SU-DHL-6 (cell line): ENCODE measurements around the gene PEX6.

ENCODE experiments used
- H2AFZ ChIP-seq: fragments of 200-600 bp; sonication (generic); 2 replicates; pipeline ENCODE4 v1.6.1; 2014; ENCODE audit warnings: low read depth, mild to moderate bottlenecking, moderate library complexity, mixed read lengths, antibody characterized with exemption, low read length; ENCODE audit not compliant: severe bottlenecking
- H3F3A ChIP-seq: fragments of 200-600 bp; shearing (Covaris generic); 2 replicates; pipeline ENCODE4 v1.6.0; 2016; ENCODE audit warnings: antibody characterized with exemption, mild to moderate bottlenecking; ENCODE audit not compliant: insufficient read depth
- H3K27ac ChIP-seq: fragments of 200-600 bp; sonication (generic); 2 replicates; pipeline ENCODE4 v1.5.1; 2016; ENCODE audit warnings: low read depth, mild to moderate bottlenecking, low read length, moderate library complexity, mixed read lengths
- H3K27me3 ChIP-seq: fragments of 200-600 bp; sonication (generic), shearing (Covaris generic); 2 replicates; pipeline ENCODE4 v1.6.0; 2014; ENCODE audit warnings: mild to moderate bottlenecking, low read length
- H3K36me3 ChIP-seq: fragments of 200-600 bp; sonication (generic); 2 replicates; pipeline ENCODE4 v1.6.1; 2014; ENCODE audit warnings: mild to moderate bottlenecking, low read length, mixed read lengths
- H3K4me2 ChIP-seq: fragments of 300-600, 200-600 bp; shearing (Covaris generic), sonication (generic); 2 replicates; pipeline ENCODE4 v1.6.0; 2014; ENCODE audit warnings: low read length, low read depth, mild to moderate bottlenecking; ENCODE audit not compliant: poor library complexity, severe bottlenecking
- H3K4me3 ChIP-seq: fragments of 200-600 bp; sonication (generic); 2 replicates; pipeline ENCODE4 v1.5.1; 2014; ENCODE audit warnings: antibody characterized with exemption, low read length, mild to moderate bottlenecking, mixed read lengths; ENCODE audit not compliant: insufficient read depth, poor library complexity, severe bottlenecking
- H3K79me2 ChIP-seq: fragments of 200-600 bp; sonication (generic); 2 replicates; pipeline ENCODE4 v1.6.1; 2014; ENCODE audit warnings: mild to moderate bottlenecking, low read length, moderate library complexity; ENCODE audit not compliant: insufficient read depth
- H3K9ac ChIP-seq: fragments of 200-600 bp; sonication (generic); 2 replicates; pipeline ENCODE4 v1.7.0; 2014; ENCODE audit warnings: mild to moderate bottlenecking, low read length
- H3K9me2 ChIP-seq: fragments of 200-600 bp; sonication (generic); replicated peaks from 2 replicates; pipeline ENCODE4 v1.6.1; 2014; ENCODE audit warnings: low read length; ENCODE audit not compliant: insufficient read depth
- H3K9me3 ChIP-seq: fragments of 200-600 bp; sonication (generic); 2 replicates; pipeline ENCODE4 v1.6.1; 2014; ENCODE audit warnings: low read length, mixed read lengths; ENCODE audit not compliant: insufficient read depth
- H4K20me1 ChIP-seq: fragments of 200-600 bp; sonication (generic); 2 replicates; pipeline ENCODE4 v1.6.1; 2014; ENCODE audit warnings: low read depth, mild to moderate bottlenecking, antibody characterized with exemption, low read length, moderate library complexity, mixed read lengths
- EZH2phosphoT487 ChIP-seq: fragments of 200-600 bp; sonication (generic), shearing (Covaris generic); conservative IDR thresholded peaks from 2 replicates; pipeline ENCODE4 v1.6.1; 2018; ENCODE audit warnings: mild to moderate bottlenecking, antibody characterized with exemption, low read length, moderate library complexity, mixed read lengths
- TF ChIP-seq, protein P1 (sequence below): fragments of 200-600 bp; sonication (generic); IDR thresholded peaks from one replicate; pipeline ENCODE4 v1.5.1; 2017; ENCODE audit warnings: antibody characterized with exemption, mild to moderate bottlenecking, low read length, moderate library complexity; ENCODE audit not compliant: insufficient read depth, poor library complexity, severe bottlenecking

The PEX6 gene

DNA sequence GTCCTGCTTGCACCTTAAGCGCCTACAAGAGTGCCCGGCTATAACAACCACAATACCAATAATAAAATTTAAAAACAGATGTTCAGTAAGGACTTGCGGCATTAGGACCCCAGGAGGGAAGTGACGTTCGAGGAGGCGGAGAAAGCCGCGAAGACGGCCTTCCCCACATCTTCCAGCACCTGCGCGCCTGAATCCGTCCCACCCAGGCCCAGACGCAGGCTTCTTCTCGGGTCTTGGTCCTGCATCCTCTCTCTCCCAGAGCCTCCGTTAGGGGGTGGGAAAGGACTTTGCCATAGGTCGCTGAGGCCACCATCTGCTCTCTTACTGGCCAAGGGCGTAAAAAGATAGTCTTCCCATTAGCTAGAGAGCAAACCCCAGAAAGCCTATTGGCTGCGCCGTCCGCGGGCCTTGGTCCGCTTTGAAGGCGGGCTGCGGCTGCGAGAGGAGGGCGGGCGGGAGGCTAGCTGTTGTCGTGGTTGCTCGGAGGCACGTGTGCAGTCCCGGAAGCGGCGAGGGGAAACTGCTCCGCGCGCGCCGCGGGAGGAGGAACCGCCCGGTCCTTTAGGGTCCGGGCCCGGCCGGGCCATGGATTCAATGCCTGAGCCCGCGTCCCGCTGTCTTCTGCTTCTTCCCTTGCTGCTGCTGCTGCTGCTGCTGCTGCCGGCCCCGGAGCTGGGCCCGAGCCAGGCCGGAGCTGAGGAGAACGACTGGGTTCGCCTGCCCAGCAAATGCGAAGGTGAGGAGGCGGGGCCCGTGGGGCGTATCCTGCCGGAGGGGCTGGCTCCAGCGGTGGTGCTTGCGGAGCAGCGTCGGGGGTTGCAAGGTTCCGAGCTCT, 49.8 kb downstream of the PEX6 start, which contains the start of gene CNPY3:
Gene CNPY3 (plus strand): TSS at position 495 of the 835 bp plus-strand sequence. CDS start 91 bp downstream, at position 586.
- H3K9me2 ChIP-seq = no peaks in the 10 kb centered on the region
- H3F3A ChIP-seq = peaks cover 22% of the 10 kb centered on the region
- H4K20me1 ChIP-seq = no peaks in the 10 kb centered on the region
- peak within 1 kb of the TSS; percentile 82 for H2AFZ ChIP-seq
- peak within 1 kb of the TSS; percentile 92 for H3K27ac ChIP-seq
- H3K4me3 ChIP-seq = peak within 1 kb of the TSS; percentile 62
- peak within 1 kb of the TSS; percentile 76 for H3K9ac ChIP-seq
- H3K27me3 ChIP-seq = no peaks in the 10 kb centered on the region
- H3K4me2 ChIP-seq = peak within 1 kb of the TSS; percentile 73
- H3K79me2 ChIP-seq = peaks cover 42% of the 10 kb centered on the region
- no peaks in the 10 kb centered on the region for H3K9me3 ChIP-seq
- no peak for TF ChIP-seq EZH2phosphoT487
- H3K36me3 ChIP-seq = 0 out of 2 replicates have a peak, but pooled peaks cover 4% of the 10 kb centered on the region

DNA sequence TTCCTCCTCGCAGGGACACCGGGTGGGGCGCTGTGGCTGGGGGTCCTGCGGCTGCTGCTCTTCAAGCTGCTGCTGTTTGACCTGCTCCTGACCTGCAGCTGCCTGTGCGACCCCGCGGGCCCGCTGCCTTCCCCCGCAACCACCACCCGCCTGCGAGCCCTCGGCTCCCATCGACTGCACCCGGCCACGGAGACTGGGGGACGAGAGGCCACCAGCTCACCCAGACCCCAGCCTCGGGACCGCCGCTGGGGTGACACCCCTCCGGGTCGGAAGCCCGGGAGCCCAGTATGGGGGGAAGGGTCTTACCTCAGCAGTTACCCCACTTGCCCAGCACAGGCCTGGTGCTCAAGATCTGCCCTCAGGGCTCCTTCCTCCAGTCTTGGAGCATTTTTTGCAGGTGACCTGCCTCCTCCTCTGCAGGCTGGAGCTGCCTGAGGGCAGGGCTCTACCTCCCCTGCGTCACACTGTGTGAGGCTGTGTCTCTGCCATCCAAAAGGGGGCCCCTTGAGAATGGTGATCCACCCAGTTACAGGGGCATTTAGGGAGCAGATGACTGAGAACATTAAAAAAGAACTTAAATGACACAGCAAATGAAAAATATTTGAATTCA, 53.6 kb downstream of the PEX6 start:
- no peak overlapping the region for H3K9ac ChIP-seq
- no peaks in the 10 kb centered on the region for H3K9me2 ChIP-seq
- no peaks in the 10 kb centered on the region for H3K9me3 ChIP-seq
- no peak overlapping the region for H3K27ac ChIP-seq
- H3K36me3 ChIP-seq = no peaks in the 10 kb centered on the region
- peaks cover 4% of the 10 kb centered on the region for H3K79me2 ChIP-seq
- H3F3A ChIP-seq = peaks cover 18% of the 10 kb centered on the region
- no peak overlapping the region for H3K4me2 ChIP-seq
- TF ChIP-seq, protein P1, sequence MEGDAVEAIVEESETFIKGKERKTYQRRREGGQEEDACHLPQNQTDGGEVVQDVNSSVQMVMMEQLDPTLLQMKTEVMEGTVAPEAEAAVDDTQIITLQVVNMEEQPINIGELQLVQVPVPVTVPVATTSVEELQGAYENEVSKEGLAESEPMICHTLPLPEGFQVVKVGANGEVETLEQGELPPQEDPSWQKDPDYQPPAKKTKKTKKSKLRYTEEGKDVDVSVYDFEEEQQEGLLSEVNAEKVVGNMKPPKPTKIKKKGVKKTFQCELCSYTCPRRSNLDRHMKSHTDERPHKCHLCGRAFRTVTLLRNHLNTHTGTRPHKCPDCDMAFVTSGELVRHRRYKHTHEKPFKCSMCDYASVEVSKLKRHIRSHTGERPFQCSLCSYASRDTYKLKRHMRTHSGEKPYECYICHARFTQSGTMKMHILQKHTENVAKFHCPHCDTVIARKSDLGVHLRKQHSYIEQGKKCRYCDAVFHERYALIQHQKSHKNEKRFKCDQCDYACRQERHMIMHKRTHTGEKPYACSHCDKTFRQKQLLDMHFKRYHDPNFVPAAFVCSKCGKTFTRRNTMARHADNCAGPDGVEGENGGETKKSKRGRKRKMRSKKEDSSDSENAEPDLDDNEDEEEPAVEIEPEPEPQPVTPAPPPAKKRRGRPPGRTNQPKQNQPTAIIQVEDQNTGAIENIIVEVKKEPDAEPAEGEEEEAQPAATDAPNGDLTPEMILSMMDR = no peak
- TF ChIP-seq EZH2phosphoT487 = no peak
- H3K27me3 ChIP-seq = no peaks in the 10 kb centered on the region
- no peak overlapping the region for H2AFZ ChIP-seq
- H4K20me1 ChIP-seq = no peaks in the 10 kb centered on the region
- no peak overlapping the region for H3K4me3 ChIP-seq

DNA sequence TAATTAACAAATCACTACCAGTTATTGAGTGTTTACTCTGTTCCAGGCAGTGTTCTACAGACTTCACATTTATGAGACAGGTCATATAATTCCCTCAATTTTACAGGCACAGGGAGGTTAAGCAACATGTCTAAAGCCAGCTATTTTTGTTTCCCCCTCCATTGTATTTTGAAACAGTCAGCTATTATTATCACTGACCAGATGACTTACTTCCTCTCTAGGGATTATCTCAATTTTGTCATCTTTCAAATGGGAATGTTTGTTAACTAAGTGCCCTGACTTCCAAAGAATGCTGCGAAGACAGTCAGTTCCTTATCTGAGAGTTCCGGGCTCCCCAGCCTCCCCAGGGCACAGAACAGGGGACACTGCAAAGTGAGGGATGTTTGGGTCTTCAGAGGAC, 55.3 kb downstream of the PEX6 start:
- Histone ChIP-seq H3K4me3 (no peak overlapping the region), H3K27ac (no peak overlapping the region), H3K9me2 (no peaks in the 10 kb centered on the region), H3K9ac (no peak overlapping the region), H4K20me1 (no peaks in the 10 kb centered on the region), H3K4me2 (no peak overlapping the region), H3K36me3 (no peaks in the 10 kb centered on the region), H3K27me3 (no peaks in the 10 kb centered on the region), H3K79me2 (no peaks in the 10 kb centered on the region), H3K9me3 (no peaks in the 10 kb centered on the region), H2AFZ (no peak overlapping the region), H3F3A (peaks cover 5% of the 10 kb centered on the region)
- TF ChIP-seq EZH2phosphoT487 = no peak
- TF ChIP-seq, protein P1 = no peak

DNA sequence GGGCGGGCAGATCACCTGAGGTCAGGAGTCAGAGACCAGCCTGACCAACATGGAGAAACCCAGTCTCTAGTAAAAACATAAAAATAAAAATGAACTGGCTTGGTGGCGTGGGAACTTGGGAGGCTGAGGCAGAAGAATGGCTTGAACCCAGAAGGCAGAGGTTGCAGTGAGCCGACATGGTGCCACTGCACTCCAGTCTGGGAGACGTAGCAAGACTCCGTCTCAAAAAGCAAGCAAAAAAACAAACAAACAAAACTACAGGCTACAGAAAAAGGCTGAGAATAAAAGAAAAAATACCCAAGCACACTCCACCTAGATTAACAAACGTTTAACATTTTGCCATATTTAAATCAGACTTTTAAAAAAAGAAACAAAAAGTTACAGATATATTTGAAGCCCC, 57.2 kb downstream of the PEX6 start:
- TF ChIP-seq EZH2phosphoT487 = no peak
- TF ChIP-seq, protein P1 = no peak
- H3K79me2 ChIP-seq = no peaks in the 10 kb centered on the region
- no peaks in the 10 kb centered on the region for H3K9me2 ChIP-seq
- no peaks in the 10 kb centered on the region for H4K20me1 ChIP-seq
- H3K9me3 ChIP-seq = no peaks in the 10 kb centered on the region
- H3K4me2 ChIP-seq = no peak overlapping the region
- no peaks in the 10 kb centered on the region for H3K27me3 ChIP-seq
- no peak overlapping the region for H2AFZ ChIP-seq
- no peak overlapping the region for H3K9ac ChIP-seq
- no peaks in the 10 kb centered on the region for H3K36me3 ChIP-seq
- H3F3A ChIP-seq = no peaks in the 10 kb centered on the region
- H3K27ac ChIP-seq = no peak overlapping the region
- H3K4me3 ChIP-seq = no peak overlapping the region
